GM18517 (cell line): Measurements from ENCODE around the gene RAD54L2.
"Not testable (repeated sequence)": the region's sequence is repeated elsewhere in the genome, so short reads cannot be mapped to it uniquely, and the experiment has no call there.

Experiments used
- ATAC-seq: cut with Tn5 transposase; IDR thresholded peaks from one replicate; pipeline ENCODE4 v1.9.1; 2021; ENCODE audit warnings: mild to moderate bottlenecking, moderate library complexity; ENCODE audit not compliant: unreplicated experiment

Gene RAD54L2

GRCh38 chr3:51542596-51542995 is 4.1 kb downstream of the RAD54L2 start:
- not testable (repeated sequence) for ATAC-seq

- ATAC-seq, result no peak
Observed at GRCh38 chr3:51544011-51544775, 5.7 kb downstream of the RAD54L2 start.

GRCh38 chr3:51547274-51547673 is 8.8 kb downstream of the RAD54L2 start:
- ATAC-seq, result no peak

- ATAC-seq, result no peak
Observed at GRCh38 chr3:51549311-51549710, 10.8 kb downstream of the RAD54L2 start.

GRCh38 chr3:51550080-51550819 is 11.7 kb downstream of the RAD54L2 start:
- ATAC-seq, result no peak

GRCh38 chr3:51557993-51558392 is 19.5 kb downstream of the RAD54L2 start:
- no peak for ATAC-seq

- ATAC-seq, result no peak
Observed at GRCh38 chr3:51559411-51559888, 20.9 kb downstream of the RAD54L2 start.

GRCh38 chr3:51559961-51560360 is 21.4 kb downstream of the RAD54L2 start:
- ATAC-seq, result no peak

GRCh38 chr3:51562403-51562802 is 23.9 kb downstream of the RAD54L2 start:
- ATAC-seq, result not testable (repeated sequence)

GRCh38 chr3:51568036-51568435 is 29.5 kb downstream of the RAD54L2 start:
- no peak for ATAC-seq

- no peak for ATAC-seq
Observed at GRCh38 chr3:51568996-51569395, 30.5 kb downstream of the RAD54L2 start.

GRCh38 chr3:51578238-51578637 is 39.7 kb downstream of the RAD54L2 start:
- no peak for ATAC-seq

- ATAC-seq, result no peak
Observed at GRCh38 chr3:51580418-51580817, 41.9 kb downstream of the RAD54L2 start.

GRCh38 chr3:51581524-51581923 is 43.0 kb downstream of the RAD54L2 start:
- ATAC-seq, result no peak

GRCh38 chr3:51585197-51585596 is 46.7 kb downstream of the RAD54L2 start:
- no peak for ATAC-seq

- no peak for ATAC-seq
Observed at GRCh38 chr3:51585871-51586270, 47.4 kb downstream of the RAD54L2 start.
